HepG2 (cell line): Measurements from ENCODE around the gene DHX36. TPM values are rescaled to one million over a fixed set of nuclear protein-coding genes. Genes with fewer than 3 reads are reported as not detected.

ENCODE experiments used
- ATAC-seq: fragments of 200-7000 bp; cut with Tn5 transposase; 3 replicates; pipeline ENCODE4 v1.9.1; 2020; ENCODE audit warnings: mild to moderate bottlenecking, moderate library complexity
- BruUV-seq: library from RNA; stranded (reverse); fragments of 400-500 nt; replicated peaks from 2 replicates; lab custom pipeline; 2021; lab: Mats Ljungman, UMichigan
- CTCF ChIA-PET: fragments of 300-600 bp; formaldehyde crosslinking; extraction: SDS; loops from one replicate; lab custom pipeline; 2021; ENCODE audit warnings: low total read pairs, inconsistent platforms, low intra/inter-chr PET ratio; lab: Yijun Ruan, JAX
- POLR2A ChIA-PET: fragments of 350-600 bp; sonication (Branson Sonifier 250); formaldehyde crosslinking; loops from one replicate; lab custom pipeline; 2020; ENCODE audit warnings: antibody characterized with exemption, inconsistent platforms; lab: Yijun Ruan, JAX
- DNase-seq: peaks from one replicate; pipeline ENCODE4 v3.0.0-alpha.2; 2015; ENCODE audit warnings: low spot score
- FAIRE-seq: peaks from 3 replicates; lab custom pipeline; 2011; peaks lifted over from hg19 to GRCh38; lab: Jason Lieb, UNC
- H2AFZ ChIP-seq: one replicate; pipeline ENCODE4 v1.6.1; 2011; ENCODE audit warnings: low read length, inconsistent platforms
- H3K27ac ChIP-seq: fragments of 300-600 bp; 3 replicates; pipeline ENCODE4 v1.8.0; 2011; ENCODE audit warnings: mixed run types, mild to moderate bottlenecking, mixed read lengths, low read length, inconsistent platforms; ENCODE audit not compliant: insufficient read depth; ENCODE audit errors: extremely low read length
- H3K27me3 ChIP-seq, 2 experiments: fragments of 200-600 bp in 1 of 2; 2 replicates in 1 of 2; 3 replicates in 1 of 2; pipeline versions ENCODE4 v1.6.0 to v1.8.0; 2011; ENCODE audit warnings: low read length in 2 of 2, mild to moderate bottlenecking in 2 of 2, moderate library complexity in 2 of 2, inconsistent platforms in 1 of 2; ENCODE audit not compliant: insufficient read depth in 2 of 2, control insufficient read depth in 1 of 2
- H3K36me3 ChIP-seq, 2 experiments: fragments of 200-600 bp in 1 of 2; replicated peaks in 1 of 2; 2 replicates in 1 of 2; 3 replicates in 1 of 2; pipeline versions ENCODE4 v1.5.1 to v1.8.0; 2011; ENCODE audit warnings: low read length in 2 of 2, inconsistent platforms in 1 of 2; ENCODE audit not compliant: insufficient read depth in 2 of 2, control insufficient read depth in 1 of 2
- H3K4me1 ChIP-seq: 2 replicates; pipeline ENCODE4 v1.5.1; 2012; ENCODE audit warnings: low read length, inconsistent platforms; ENCODE audit not compliant: insufficient read depth
- H3K4me2 ChIP-seq: 2 replicates; pipeline ENCODE4 v1.6.0; 2011; ENCODE audit warnings: low read depth, low read length, inconsistent platforms
- H3K4me3 ChIP-seq, 3 experiments: fragments of 200-600 bp in 1 of 3; sonication (generic), shearing (Covaris generic) in 1 of 3; replicated peaks in 1 of 3; 2 replicates each; pipeline ENCODE4 v1.5.1; 2011 to 2016; ENCODE audit warnings: low read length in 3 of 3, inconsistent platforms in 2 of 3, low read depth in 2 of 3, mild to moderate bottlenecking in 2 of 3, control low read depth in 1 of 3, mixed read lengths in 1 of 3; ENCODE audit not compliant: insufficient read depth in 1 of 3
- H3K79me2 ChIP-seq: one replicate; pipeline ENCODE4 v1.6.1; 2011; ENCODE audit warnings: low read length, inconsistent platforms; ENCODE audit not compliant: insufficient read depth
- H3K9ac ChIP-seq: 2 replicates; pipeline ENCODE4 v1.6.0; 2011; ENCODE audit warnings: mild to moderate bottlenecking, low read depth, low read length, inconsistent platforms; ENCODE audit not compliant: insufficient read depth
- H3K9me3 ChIP-seq: 2 replicates; pipeline ENCODE4 v1.5.1; 2012; ENCODE audit warnings: mild to moderate bottlenecking, low read length
- H4K20me1 ChIP-seq: 2 replicates; pipeline ENCODE4 v1.6.0; 2011; ENCODE audit warnings: inconsistent platforms, mild to moderate bottlenecking, low read length, moderate library complexity; ENCODE audit not compliant: insufficient read depth
- CERS6 ChIP-seq: sonication (generic); formaldehyde crosslinking; IDR thresholded peaks from 2 replicates; pipeline ENCODE4 v1.5.0; 2020; ENCODE audit warnings: missing genetic modification reagents
- FIP1L1 ChIP-seq: fragments of 200-400 bp; formaldehyde crosslinking; IDR thresholded peaks from 2 replicates; pipeline ENCODE4 v1.6.1; 2018; ENCODE audit warnings: low read depth, mild to moderate bottlenecking, low read length, moderate library complexity, borderline replicate concordance; ENCODE audit not compliant: insufficient read depth
- KLF11 ChIP-seq: IDR thresholded peaks from 2 replicates; pipeline ENCODE4 v1.6.1; 2016; ENCODE audit warnings: missing compliant biosample characterization
- MEIS1 ChIP-seq: sonication (generic); formaldehyde crosslinking; IDR thresholded peaks from 2 replicates; pipeline ENCODE4 v1.9.0; 2021; ENCODE audit warnings: mild to moderate bottlenecking, missing genetic modification reagents, moderate library complexity, borderline replicate concordance
- NR1H2 ChIP-seq: sonication (generic); formaldehyde crosslinking; IDR thresholded peaks from 2 replicates; pipeline ENCODE4 v1.8.1; 2022; ENCODE audit warnings: low read depth, missing genetic modification reagents, borderline replicate concordance
- PHF21A ChIP-seq: sonication (generic); formaldehyde crosslinking; IDR thresholded peaks from 2 replicates; pipeline ENCODE4 v1.5.0; 2020; ENCODE audit warnings: mild to moderate bottlenecking, missing genetic modification reagents
- REXO4 ChIP-seq: sonication (generic); formaldehyde crosslinking; IDR thresholded peaks from 2 replicates; pipeline ENCODE4 v1.8.0; 2022; ENCODE audit warnings: missing genetic modification reagents, mild to moderate bottlenecking, borderline replicate concordance
- TFAP4 ChIP-seq: sonication (generic); IDR thresholded peaks from 2 replicates; pipeline ENCODE4 v1.6.1; 2016; ENCODE audit warnings: low read depth, borderline replicate concordance
- TP53 ChIP-seq: sonication (generic); formaldehyde crosslinking; conservative IDR thresholded peaks from 2 replicates; pipeline ENCODE4 v1.4.0; 2020; ENCODE audit warnings: missing genetic modification reagents
- XBP1 ChIP-seq: sonication (generic); formaldehyde crosslinking; IDR thresholded peaks from 2 replicates; pipeline ENCODE4 v1.5.0; 2020; ENCODE audit warnings: missing genetic modification reagents
- ZEB1 ChIP-seq: IDR thresholded peaks from 2 replicates; pipeline ENCODE4 v1.6.1; 2012; ENCODE audit warnings: mild to moderate bottlenecking, low read depth, inconsistent platforms; ENCODE audit not compliant: insufficient replicate concordance
- ZNF180 ChIP-seq: sonication (generic); formaldehyde crosslinking; IDR thresholded peaks from 2 replicates; pipeline ENCODE4 v1.4.0; 2020; ENCODE audit warnings: low read depth, missing genetic modification reagents, borderline replicate concordance
- ZNF772 ChIP-seq: sonication (generic); formaldehyde crosslinking; IDR thresholded peaks from 2 replicates; pipeline ENCODE4 v1.5.0; 2020; ENCODE audit warnings: mild to moderate bottlenecking, missing genetic modification reagents
- WGBS: methylation state at CpG from one replicate; pipeline ENCODE4 v1.1.6; 2017; ENCODE audit warnings: low lambda C conversion rate; 5-methylcytosine and 5-hydroxymethylcytosine counted together
- in situ Hi-C: cut with HindIII; loops from 2 replicates; pipeline ENCODE4 v1.10.0; 2017; ENCODE audit warnings: low pct_unique_long_range_greater_than_20kb; ENCODE audit not compliant: extremely low pct_ligation_motif_present
- intact Hi-C: fragments of 100-400 bp; cut with micrococcal nuclease; formaldehyde crosslinking; loops from one replicate; pipeline ENCODE4 v1.10.0; 2022; ENCODE audit not compliant: unreplicated experiment
- polyA plus RNA-seq, 8 experiments: library from polyadenylated mRNA; depleted of rRNA in 3 of 8; stranded (reverse) in 7 of 8; unstranded in 1 of 8; fragments of >200 nt; fragmentation: Illumina TruSeq in 4 of 8; extraction: Trizol in 4 of 8; gene quantifications; 2 replicates each; pipeline versions ENCODE4 v1.2.1 to v1.2.3, GENCODE V29; 2011 to 2016; ENCODE audit warnings: low read depth in 4 of 8, missing spikeins in 1 of 8, mixed read lengths in 1 of 8; ENCODE audit not compliant: insufficient read depth in 1 of 8
- total RNA-seq, 5 experiments: library from RNA; depleted of rRNA; stranded (reverse); fragments of >200 nt; fragmentation: Illumina TruSeq; extraction: Trizol; gene quantifications; 2 replicates each; pipeline ENCODE4 v1.2.3, GENCODE V29; 2016; ENCODE audit warnings: low read depth in 1 of 5
- TF ChIP-seq, protein P1 (sequence below): sonication (generic); formaldehyde crosslinking; IDR thresholded peaks from 2 replicates; pipeline ENCODE4 v1.8.0; 2022; ENCODE audit warnings: mild to moderate bottlenecking, missing genetic modification reagents; ENCODE audit not compliant: insufficient replicate concordance
- TF ChIP-seq, protein P2 (sequence below): sonication (generic); formaldehyde crosslinking; IDR thresholded peaks from 2 replicates; pipeline ENCODE4 v1.8.0; 2023; ENCODE audit warnings: mild to moderate bottlenecking, missing genetic modification reagents
- TF ChIP-seq, protein P3 (sequence below): IDR thresholded peaks from 2 replicates; pipeline ENCODE4 v1.6.1; 2016; ENCODE audit warnings: missing compliant biosample characterization, missing genetic modification reagents, borderline replicate concordance

DHX36 gene
- total and polyA plus RNA-seq, 2 of the 13 experiments (the other 11 are each of a cell fraction or from before 2014, with no cell fraction given) = 30.3 to 44.2 TPM

DNA sequence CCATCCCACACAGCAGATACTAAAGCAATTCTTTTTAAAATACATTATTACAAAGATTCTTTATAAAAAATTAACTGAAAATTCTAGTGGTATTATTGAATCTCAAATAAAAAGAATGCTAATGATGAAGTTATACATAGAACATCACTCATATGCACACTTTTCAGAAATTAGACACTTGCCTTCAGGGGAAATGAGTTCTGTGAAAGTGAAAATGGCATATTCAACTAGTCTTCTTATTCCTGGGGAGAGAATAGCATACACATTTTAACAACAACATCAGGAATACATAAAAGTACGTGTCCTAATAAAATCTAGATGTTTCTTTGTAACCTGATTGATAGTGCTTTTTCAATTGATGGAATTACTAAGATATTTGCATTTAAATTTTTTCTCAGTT is 36.8 kb upstream of the DHX36 start:
- ChIA-PET CTCF (no interaction called here), POLR2A (no interaction called here)
- Histone ChIP-seq H3K4me2 (no peak overlapping the region), H3K9ac (no peak overlapping the region), H4K20me1 (no peaks in the 10 kb centered on the region), H3K27me3 (no peaks in the 10 kb centered on the region), H3K4me3 (no peak overlapping the region), H3K9me3 (no peaks in the 10 kb centered on the region), H3K36me3 (no peaks in the 10 kb centered on the region), H3K79me2 (no peaks in the 10 kb centered on the region), H3K4me1 (no peaks in the 10 kb centered on the region), H2AFZ (no peak overlapping the region), H3K27ac (no peak overlapping the region)
- WGBS = 5% methylated on average over 1 of the region's 1 CpG
- ATAC-seq (no peak), FAIRE-seq (no peak), DNase-seq (no peak)
- TF ChIP-seq FIP1L1 (no peak), ZNF772 (no peak), TP53 (CRISPR knock-in tag) (no peak), ZNF180 (CRISPR knock-in tag) (no peak), PHF21A (no peak), KLF11 (CRISPR knock-in tag) (no peak), ZEB1 (no peak), MEIS1 (no peak), REXO4 (CRISPR knock-in tag) (no peak), NR1H2 (no peak), TFAP4 (no peak), XBP1 (CRISPR knock-in tag) (no peak), CERS6 (CRISPR knock-in tag) (no peak)
- TF ChIP-seq, protein P1, sequence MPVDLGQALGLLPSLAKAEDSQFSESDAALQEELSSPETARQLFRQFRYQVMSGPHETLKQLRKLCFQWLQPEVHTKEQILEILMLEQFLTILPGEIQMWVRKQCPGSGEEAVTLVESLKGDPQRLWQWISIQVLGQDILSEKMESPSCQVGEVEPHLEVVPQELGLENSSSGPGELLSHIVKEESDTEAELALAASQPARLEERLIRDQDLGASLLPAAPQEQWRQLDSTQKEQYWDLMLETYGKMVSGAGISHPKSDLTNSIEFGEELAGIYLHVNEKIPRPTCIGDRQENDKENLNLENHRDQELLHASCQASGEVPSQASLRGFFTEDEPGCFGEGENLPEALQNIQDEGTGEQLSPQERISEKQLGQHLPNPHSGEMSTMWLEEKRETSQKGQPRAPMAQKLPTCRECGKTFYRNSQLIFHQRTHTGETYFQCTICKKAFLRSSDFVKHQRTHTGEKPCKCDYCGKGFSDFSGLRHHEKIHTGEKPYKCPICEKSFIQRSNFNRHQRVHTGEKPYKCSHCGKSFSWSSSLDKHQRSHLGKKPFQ = no peak
- TF ChIP-seq, protein P2, sequence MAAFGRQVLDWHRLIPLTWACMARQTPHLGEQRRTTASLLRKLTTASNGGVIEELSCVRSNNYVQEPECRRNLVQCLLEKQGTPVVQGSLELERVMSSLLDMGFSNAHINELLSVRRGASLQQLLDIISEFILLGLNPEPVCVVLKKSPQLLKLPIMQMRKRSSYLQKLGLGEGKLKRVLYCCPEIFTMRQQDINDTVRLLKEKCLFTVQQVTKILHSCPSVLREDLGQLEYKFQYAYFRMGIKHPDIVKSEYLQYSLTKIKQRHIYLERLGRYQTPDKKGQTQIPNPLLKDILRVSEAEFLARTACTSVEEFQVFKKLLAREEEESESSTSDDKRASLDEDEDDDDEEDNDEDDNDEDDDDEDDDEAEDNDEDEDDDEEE = no peak
- TF ChIP-seq, protein P3, sequence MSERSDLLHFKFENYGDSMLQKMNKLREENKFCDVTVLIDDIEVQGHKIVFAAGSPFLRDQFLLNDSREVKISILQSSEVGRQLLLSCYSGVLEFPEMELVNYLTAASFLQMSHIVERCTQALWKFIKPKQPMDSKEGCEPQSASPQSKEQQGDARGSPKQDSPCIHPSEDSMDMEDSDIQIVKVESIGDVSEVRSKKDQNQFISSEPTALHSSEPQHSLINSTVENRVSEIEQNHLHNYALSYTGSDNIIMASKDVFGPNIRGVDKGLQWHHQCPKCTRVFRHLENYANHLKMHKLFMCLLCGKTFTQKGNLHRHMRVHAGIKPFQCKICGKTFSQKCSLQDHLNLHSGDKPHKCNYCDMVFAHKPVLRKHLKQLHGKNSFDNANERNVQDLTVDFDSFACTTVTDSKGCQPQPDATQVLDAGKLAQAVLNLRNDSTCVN = no peak
- in situ Hi-C loops (no loop called here), intact Hi-C loops (no loop called here)
- no TSS peak for BruUV-seq
